ENCODE results near the gene TMC1. TPM values are rescaled to one million over a fixed set of nuclear protein-coding genes. Genes with fewer than 3 reads are reported as not detected.

TMC1 gene
- total RNA-seq, 1 experiment from 2014 or later = not detected

- Histone ChIP-seq H3K79me2 (ENCODE audit: low read length) (no peaks in the 10 kb centered on the region), H3K36me3 (ENCODE audit: insufficient read depth, low read length) (no peaks in the 10 kb centered on the region), H3K4me1 (ENCODE audit: low read length) (no peaks in the 10 kb centered on the region), H3K4me2 (ENCODE audit: low read depth, low read length, poor library complexity, severe bottlenecking) (no peak overlapping the region), H3K9ac (ENCODE audit: low read length) (no peak overlapping the region), H2AFZ (ENCODE audit: low read length) (no peak overlapping the region), H3K27ac (ENCODE audit: low read length) (no peak overlapping the region), H3K27me3 (ENCODE audit: low read length) (no peaks in the 10 kb centered on the region), H3K9me3 (ENCODE audit: low read length) (no peaks in the 10 kb centered on the region), H4K20me1 (ENCODE audit: insufficient read depth, low read depth, low read length) (no peaks in the 10 kb centered on the region), H3K4me3 (ENCODE audit: low read length) (no peak overlapping the region), H3K9me2 (replicated peaks; ENCODE audit: insufficient read depth, low read length) (no peaks in the 10 kb centered on the region)
- no peak for DNase-seq
Measured at GRCh38 chr9:72618811-72619210, 97.4 kb downstream of the TMC1 start.

DNA sequence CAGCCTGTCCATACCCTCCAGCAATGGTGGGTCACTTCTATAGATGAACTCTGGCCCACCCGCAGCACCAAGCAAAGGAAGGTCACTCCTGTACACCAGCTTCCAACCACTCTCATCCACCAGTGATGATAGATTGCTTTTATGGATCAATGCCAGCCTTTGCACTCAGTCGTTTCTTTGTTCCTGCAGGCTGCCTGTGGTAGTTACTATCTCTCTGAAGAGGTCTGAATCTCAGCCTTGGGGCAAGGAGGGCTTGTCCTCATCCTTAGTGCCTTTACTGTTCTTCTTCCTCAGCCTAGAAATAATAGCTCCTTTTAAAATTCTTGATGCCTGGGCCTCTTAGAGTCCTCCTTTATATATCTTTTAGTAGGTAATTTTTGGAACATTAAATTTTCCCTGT lies 100.8 kb downstream of the TMC1 start:
- Histone ChIP-seq H3K4me2 (ENCODE audit: low read depth, low read length, poor library complexity, severe bottlenecking) (no peak overlapping the region), H3K9ac (ENCODE audit: low read length) (no peak overlapping the region), H3K9me2 (replicated peaks; ENCODE audit: insufficient read depth, low read length) (no peaks in the 10 kb centered on the region), H3K36me3 (ENCODE audit: insufficient read depth, low read length) (no peaks in the 10 kb centered on the region), H2AFZ (ENCODE audit: low read length) (no peak overlapping the region), H3K9me3 (ENCODE audit: low read length) (no peaks in the 10 kb centered on the region), H3K4me3 (ENCODE audit: low read length) (no peak overlapping the region), H3K27me3 (ENCODE audit: low read length) (no peaks in the 10 kb centered on the region), H4K20me1 (ENCODE audit: insufficient read depth, low read depth, low read length) (no peaks in the 10 kb centered on the region), H3K4me1 (ENCODE audit: low read length) (no peaks in the 10 kb centered on the region), H3K79me2 (ENCODE audit: low read length) (no peaks in the 10 kb centered on the region), H3K27ac (ENCODE audit: low read length) (no peak overlapping the region)
- DNase-seq = no peak

- H3K27ac ChIP-seq (ENCODE audit: low read length) = no peak overlapping the region
- no peaks in the 10 kb centered on the region for H3K9me3 ChIP-seq (ENCODE audit: low read length)
- no peak overlapping the region for H2AFZ ChIP-seq (ENCODE audit: low read length)
- no peak for DNase-seq
- H4K20me1 ChIP-seq (ENCODE audit: insufficient read depth, low read depth, low read length) = no peaks in the 10 kb centered on the region
- no peaks in the 10 kb centered on the region for H3K9me2 ChIP-seq (replicated peaks; ENCODE audit: insufficient read depth, low read length)
- H3K4me2 ChIP-seq (ENCODE audit: low read depth, low read length, poor library complexity, severe bottlenecking) = no peak overlapping the region
- H3K27me3 ChIP-seq (ENCODE audit: low read length) = no peaks in the 10 kb centered on the region
- no peak overlapping the region for H3K4me3 ChIP-seq (ENCODE audit: low read length)
- no peaks in the 10 kb centered on the region for H3K4me1 ChIP-seq (ENCODE audit: low read length)
- no peaks in the 10 kb centered on the region for H3K79me2 ChIP-seq (ENCODE audit: low read length)
- no peak overlapping the region for H3K9ac ChIP-seq (ENCODE audit: low read length)
- H3K36me3 ChIP-seq (ENCODE audit: insufficient read depth, low read length) = no peaks in the 10 kb centered on the region
Measured at GRCh38 chr9:72623156-72623555, 101.7 kb downstream of the TMC1 start.

DNA sequence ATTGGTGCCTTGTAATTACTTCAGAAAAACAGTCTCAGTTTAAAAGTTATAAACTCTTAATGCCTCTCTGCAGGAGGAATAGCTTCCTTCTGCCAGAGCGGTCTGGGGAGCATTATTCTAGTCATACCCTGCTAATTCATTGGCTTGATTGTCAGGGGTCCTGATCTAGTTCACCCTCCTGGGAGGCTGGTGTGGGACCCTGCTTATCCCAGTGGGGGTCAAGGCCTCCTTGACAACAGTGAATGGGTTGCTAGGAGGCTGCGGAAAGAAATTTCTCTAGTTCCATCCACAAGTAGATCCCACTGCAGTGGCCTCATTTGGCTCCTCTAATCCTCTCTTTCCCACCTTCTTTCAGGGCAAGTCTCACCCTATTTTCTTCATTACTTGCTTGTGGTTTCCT lies 105.7 kb downstream of the TMC1 start:
- H3K4me2 ChIP-seq (ENCODE audit: low read depth, low read length, poor library complexity, severe bottlenecking) = no peak overlapping the region
- no peaks in the 10 kb centered on the region for H3K9me2 ChIP-seq (replicated peaks; ENCODE audit: insufficient read depth, low read length)
- no peak overlapping the region for H3K27ac ChIP-seq (ENCODE audit: low read length)
- H3K4me1 ChIP-seq (ENCODE audit: low read length) = no peaks in the 10 kb centered on the region
- H3K9ac ChIP-seq (ENCODE audit: low read length) = no peak overlapping the region
- H4K20me1 ChIP-seq (ENCODE audit: insufficient read depth, low read depth, low read length) = no peaks in the 10 kb centered on the region
- no peaks in the 10 kb centered on the region for H3K27me3 ChIP-seq (ENCODE audit: low read length)
- H3K36me3 ChIP-seq (ENCODE audit: insufficient read depth, low read length) = no peaks in the 10 kb centered on the region
- no peak overlapping the region for H2AFZ ChIP-seq (ENCODE audit: low read length)
- H3K4me3 ChIP-seq (ENCODE audit: low read length) = no peak overlapping the region
- no peak for DNase-seq
- H3K9me3 ChIP-seq (ENCODE audit: low read length) = no peaks in the 10 kb centered on the region
- no peaks in the 10 kb centered on the region for H3K79me2 ChIP-seq (ENCODE audit: low read length)

DNA sequence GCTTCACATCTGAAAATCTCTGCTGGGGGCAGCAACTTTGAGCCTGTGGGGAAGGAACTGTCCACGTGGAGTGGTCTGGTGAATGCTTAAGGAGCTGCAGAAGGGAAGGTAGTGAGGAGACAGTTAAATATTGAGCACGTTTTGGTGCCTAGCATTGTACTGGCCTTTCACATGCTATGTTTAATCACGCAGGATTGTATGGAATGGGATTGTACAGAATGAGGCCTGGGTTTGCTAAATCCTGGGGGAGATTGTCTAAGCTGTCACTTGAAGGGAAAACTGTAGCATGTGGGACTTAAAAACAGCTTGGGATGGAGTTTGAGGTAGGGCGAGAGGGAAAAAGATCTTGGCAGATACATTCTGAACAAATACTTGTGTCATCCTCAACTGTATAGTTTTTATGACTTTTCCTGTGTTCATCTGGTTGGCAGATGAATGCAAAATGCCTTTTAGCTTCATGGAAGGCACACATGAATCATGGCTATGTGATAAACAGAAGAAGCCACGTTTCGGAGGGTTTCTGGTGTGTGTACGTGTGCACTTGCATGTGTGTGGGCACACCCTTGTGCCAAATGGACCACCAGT lies 106.6 kb downstream of the TMC1 start:
- DNase-seq = no peak
- Histone ChIP-seq H3K36me3 (ENCODE audit: insufficient read depth, low read length) (no peaks in the 10 kb centered on the region), H3K27me3 (ENCODE audit: low read length) (no peaks in the 10 kb centered on the region), H3K4me2 (ENCODE audit: low read depth, low read length, poor library complexity, severe bottlenecking) (no peak overlapping the region), H3K4me1 (ENCODE audit: low read length) (no peaks in the 10 kb centered on the region), H3K9me3 (ENCODE audit: low read length) (no peaks in the 10 kb centered on the region), H3K4me3 (ENCODE audit: low read length) (no peak overlapping the region), H3K9ac (ENCODE audit: low read length) (no peak overlapping the region), H3K27ac (ENCODE audit: low read length) (no peak overlapping the region), H4K20me1 (ENCODE audit: insufficient read depth, low read depth, low read length) (no peaks in the 10 kb centered on the region), H3K9me2 (replicated peaks; ENCODE audit: insufficient read depth, low read length) (no peaks in the 10 kb centered on the region), H3K79me2 (ENCODE audit: low read length) (no peaks in the 10 kb centered on the region), H2AFZ (ENCODE audit: low read length) (no peak overlapping the region)

GRCh38 chr9:72633966-72634365 lies 112.6 kb downstream of the TMC1 start:
- no peak overlapping the region for H2AFZ ChIP-seq (ENCODE audit: low read length)
- H3K79me2 ChIP-seq (ENCODE audit: low read length) = no peaks in the 10 kb centered on the region
- no peaks in the 10 kb centered on the region for H4K20me1 ChIP-seq (ENCODE audit: insufficient read depth, low read depth, low read length)
- H3K36me3 ChIP-seq (ENCODE audit: insufficient read depth, low read length) = no peaks in the 10 kb centered on the region
- H3K9me3 ChIP-seq (ENCODE audit: low read length) = no peaks in the 10 kb centered on the region; the same call in 1 of the 2 replicates
- H3K27ac ChIP-seq (ENCODE audit: low read length) = no peak overlapping the region
- H3K4me2 ChIP-seq (ENCODE audit: low read depth, low read length, poor library complexity, severe bottlenecking) = no peak overlapping the region
- no peak overlapping the region for H3K4me3 ChIP-seq (ENCODE audit: low read length)
- no peak overlapping the region for H3K9ac ChIP-seq (ENCODE audit: low read length)
- DNase-seq = no peak
- H3K27me3 ChIP-seq (ENCODE audit: low read length) = no peaks in the 10 kb centered on the region
- no peaks in the 10 kb centered on the region for H3K4me1 ChIP-seq (ENCODE audit: low read length)
- no peaks in the 10 kb centered on the region for H3K9me2 ChIP-seq (replicated peaks; ENCODE audit: insufficient read depth, low read length)

DNA sequence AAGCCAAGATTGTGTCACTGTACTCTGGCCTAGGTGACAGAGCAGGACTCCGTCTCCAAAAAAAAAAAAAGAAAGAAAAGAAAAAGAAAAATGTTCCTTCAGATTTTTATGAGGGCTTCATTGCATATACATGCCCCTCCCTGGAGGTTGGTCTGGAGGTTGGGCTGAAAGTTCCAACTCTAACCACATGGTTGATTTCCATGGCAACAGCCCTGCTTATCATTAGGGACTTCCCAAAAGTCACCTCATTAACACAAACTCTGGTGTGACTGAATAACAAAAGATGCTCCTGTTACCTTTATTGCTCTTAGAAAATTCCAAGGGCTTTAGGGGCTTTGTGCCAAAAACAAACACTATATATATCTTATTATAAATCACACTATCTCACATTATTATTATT lies 113.8 kb downstream of the TMC1 start:
- Histone ChIP-seq H3K79me2 (ENCODE audit: low read length) (no peaks in the 10 kb centered on the region), H3K27ac (ENCODE audit: low read length) (no peak overlapping the region), H3K9ac (ENCODE audit: low read length) (no peak overlapping the region), H4K20me1 (ENCODE audit: insufficient read depth, low read depth, low read length) (no peaks in the 10 kb centered on the region), H2AFZ (ENCODE audit: low read length) (no peak overlapping the region), H3K27me3 (ENCODE audit: low read length) (no peaks in the 10 kb centered on the region), H3K9me3 (ENCODE audit: low read length) (no peaks in the 10 kb centered on the region; the same call in 1 of the 2 replicates), H3K4me1 (ENCODE audit: low read length) (no peaks in the 10 kb centered on the region), H3K4me2 (ENCODE audit: low read depth, low read length, poor library complexity, severe bottlenecking) (no peak overlapping the region), H3K36me3 (ENCODE audit: insufficient read depth, low read length) (no peaks in the 10 kb centered on the region), H3K4me3 (ENCODE audit: low read length) (no peak overlapping the region), H3K9me2 (replicated peaks; ENCODE audit: insufficient read depth, low read length) (no peaks in the 10 kb centered on the region)
- no peak for DNase-seq

GRCh38 chr9:72636621-72637020 lies 115.2 kb downstream of the TMC1 start:
- DNase-seq = no peak
- no peaks in the 10 kb centered on the region for H4K20me1 ChIP-seq (ENCODE audit: insufficient read depth, low read depth, low read length)
- H3K4me3 ChIP-seq (ENCODE audit: low read length) = no peak overlapping the region
- no peak overlapping the region for H3K27ac ChIP-seq (ENCODE audit: low read length)
- H3K4me1 ChIP-seq (ENCODE audit: low read length) = no peaks in the 10 kb centered on the region
- no peak overlapping the region for H3K9ac ChIP-seq (ENCODE audit: low read length)
- no peaks in the 10 kb centered on the region; the same call in 1 of the 2 replicates for H3K9me3 ChIP-seq (ENCODE audit: low read length)
- no peaks in the 10 kb centered on the region for H3K36me3 ChIP-seq (ENCODE audit: insufficient read depth, low read length)
- H3K9me2 ChIP-seq (replicated peaks; ENCODE audit: insufficient read depth, low read length) = no peaks in the 10 kb centered on the region
- no peak overlapping the region for H2AFZ ChIP-seq (ENCODE audit: low read length)
- no peak overlapping the region for H3K4me2 ChIP-seq (ENCODE audit: low read depth, low read length, poor library complexity, severe bottlenecking)
- H3K27me3 ChIP-seq (ENCODE audit: low read length) = no peaks in the 10 kb centered on the region
- no peaks in the 10 kb centered on the region for H3K79me2 ChIP-seq (ENCODE audit: low read length)

DNA sequence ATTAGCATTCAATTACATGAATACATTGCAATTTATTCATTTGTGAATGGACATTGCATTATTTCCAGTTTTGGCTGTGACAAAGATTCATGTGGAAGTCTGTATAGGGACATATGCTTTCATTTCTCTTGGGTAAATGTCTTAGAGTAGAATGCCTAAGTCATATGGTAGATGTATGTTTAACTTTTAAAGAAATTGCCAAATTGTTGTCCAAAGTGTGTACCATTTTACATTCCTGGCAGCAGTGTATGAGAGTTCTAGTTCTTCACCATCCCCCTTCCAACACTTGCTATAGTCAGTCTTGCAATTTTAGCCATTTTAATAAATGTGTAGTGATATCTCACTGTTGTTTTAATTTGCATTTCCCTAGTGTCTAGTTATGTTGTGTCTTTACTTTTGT lies 122.2 kb downstream of the TMC1 start:
- no peaks in the 10 kb centered on the region for H3K4me1 ChIP-seq (ENCODE audit: low read length)
- H4K20me1 ChIP-seq (ENCODE audit: insufficient read depth, low read depth, low read length) = no peaks in the 10 kb centered on the region
- H3K9me2 ChIP-seq (replicated peaks; ENCODE audit: insufficient read depth, low read length) = no peaks in the 10 kb centered on the region
- H3K27ac ChIP-seq (ENCODE audit: low read length) = no peak overlapping the region
- DNase-seq = no peak
- H3K27me3 ChIP-seq (ENCODE audit: low read length) = no peaks in the 10 kb centered on the region
- no peak overlapping the region for H3K4me2 ChIP-seq (ENCODE audit: low read depth, low read length, poor library complexity, severe bottlenecking)
- H3K79me2 ChIP-seq (ENCODE audit: low read length) = no peaks in the 10 kb centered on the region
- H3K36me3 ChIP-seq (ENCODE audit: insufficient read depth, low read length) = no peaks in the 10 kb centered on the region
- H3K9ac ChIP-seq (ENCODE audit: low read length) = no peak overlapping the region
- H2AFZ ChIP-seq (ENCODE audit: low read length) = no peak overlapping the region
- no peak overlapping the region for H3K4me3 ChIP-seq (ENCODE audit: low read length)
- no peaks in the 10 kb centered on the region for H3K9me3 ChIP-seq (ENCODE audit: low read length)
